HG03378 (cell line): ENCODE results near the gene AOPEP.
"Not testable (repeated sequence)": the region's sequence is repeated elsewhere in the genome, so short reads cannot be mapped to it uniquely, and the experiment has no call there.

Source experiments
- ATAC-seq: cut with Tn5 transposase; IDR thresholded peaks from one replicate; pipeline ENCODE4 v1.9.1; 2021; ENCODE audit warnings: mild to moderate bottlenecking, moderate library complexity; ENCODE audit not compliant: unreplicated experiment

The AOPEP gene

GRCh38 chr9:94928691-94929368, 202.3 kb downstream of the AOPEP start:
- ATAC-seq = no peak

GRCh38 chr9:94929369-94929756, 202.9 kb downstream of the AOPEP start:
- no peak for ATAC-seq

GRCh38 chr9:94931036-94931633, 204.6 kb downstream of the AOPEP start:
- ATAC-seq = no peak

- no peak for ATAC-seq
These were observed 205.2 kb downstream of the AOPEP start for GRCh38 chr9:94931740-94932139.

GRCh38 chr9:94932652-94933510, 206.4 kb downstream of the AOPEP start:
- no peak for ATAC-seq

- ATAC-seq = no peak
These were observed 207.0 kb downstream of the AOPEP start for GRCh38 chr9:94933511-94933828.

GRCh38 chr9:94934816-94935328, 208.4 kb downstream of the AOPEP start:
- no peak for ATAC-seq

GRCh38 chr9:94935396-94935795, 208.9 kb downstream of the AOPEP start:
- ATAC-seq = no peak

- ATAC-seq = no peak
These were observed 209.9 kb downstream of the AOPEP start for GRCh38 chr9:94936419-94936818.

- ATAC-seq = no peak
These were observed 210.9 kb downstream of the AOPEP start for GRCh38 chr9:94937214-94937903.

- ATAC-seq = no peak
These were observed 211.9 kb downstream of the AOPEP start for GRCh38 chr9:94938384-94938783.

GRCh38 chr9:94940296-94940695, 213.8 kb downstream of the AOPEP start:
- ATAC-seq = not testable (repeated sequence)

GRCh38 chr9:94941211-94941875, 214.8 kb downstream of the AOPEP start:
- ATAC-seq = no peak

- no peak for ATAC-seq
These were observed 218.1 kb downstream of the AOPEP start for GRCh38 chr9:94944626-94945025.

GRCh38 chr9:94945197-94946144, 219.0 kb downstream of the AOPEP start:
- ATAC-seq = no peak

- ATAC-seq = no peak
These were observed 219.8 kb downstream of the AOPEP start for GRCh38 chr9:94946256-94946655.

- ATAC-seq = no peak
These were observed 222.2 kb downstream of the AOPEP start for GRCh38 chr9:94948567-94949235.

- ATAC-seq = no peak
These were observed 222.9 kb downstream of the AOPEP start for GRCh38 chr9:94949370-94949769.

GRCh38 chr9:94950040-94950578, 223.6 kb downstream of the AOPEP start:
- no peak for ATAC-seq
